HG03432 (cell line): ENCODE data around the gene MRPS34.
"Not testable (repeated sequence)": the region's sequence is repeated elsewhere in the genome, so short reads cannot be mapped to it uniquely, and the experiment has no call there.

Experiments
- ATAC-seq: cut with Tn5 transposase; IDR thresholded peaks from one replicate; pipeline ENCODE4 v1.9.1; 2021; ENCODE audit warnings: mild to moderate bottlenecking, moderate library complexity; ENCODE audit not compliant: unreplicated experiment

MRPS34 gene

DNA sequence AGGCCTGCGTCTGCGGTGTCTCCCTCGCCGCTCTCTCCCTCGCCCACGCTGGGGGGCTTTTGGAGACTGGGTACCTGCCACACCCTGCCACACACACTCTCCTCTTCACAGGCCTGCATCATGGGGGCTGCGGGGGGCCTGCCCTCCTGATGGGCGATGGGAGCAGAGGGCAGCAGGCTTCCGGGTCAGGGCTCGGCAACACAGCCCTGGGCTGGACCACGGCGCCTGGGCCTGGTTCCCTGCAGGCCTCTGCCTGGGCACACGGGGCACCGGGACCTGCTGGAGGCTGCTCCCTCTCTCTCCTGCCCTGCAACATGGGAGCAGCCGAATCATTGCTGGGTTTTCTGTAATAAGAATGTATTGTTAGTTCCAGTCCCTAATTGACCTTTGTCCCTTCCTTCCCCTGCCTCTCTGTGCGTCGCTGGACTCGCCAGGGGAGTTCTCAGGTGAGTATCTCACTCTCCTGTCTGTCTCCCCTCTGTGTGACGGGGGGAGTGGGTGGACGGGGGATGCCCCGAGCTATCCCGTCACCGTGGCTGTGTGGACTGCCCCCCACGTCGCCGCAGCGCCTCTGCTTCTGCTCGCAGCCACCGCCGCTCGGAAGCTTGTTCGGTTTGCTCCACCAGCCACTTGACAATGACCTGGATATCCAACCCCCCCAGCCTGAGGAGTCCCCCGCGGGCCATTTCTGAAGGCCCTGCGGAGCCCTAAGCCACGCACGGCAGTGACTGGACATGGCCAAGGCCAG is 15.0 kb downstream of the MRPS34 start:
- no peak for ATAC-seq

DNA sequence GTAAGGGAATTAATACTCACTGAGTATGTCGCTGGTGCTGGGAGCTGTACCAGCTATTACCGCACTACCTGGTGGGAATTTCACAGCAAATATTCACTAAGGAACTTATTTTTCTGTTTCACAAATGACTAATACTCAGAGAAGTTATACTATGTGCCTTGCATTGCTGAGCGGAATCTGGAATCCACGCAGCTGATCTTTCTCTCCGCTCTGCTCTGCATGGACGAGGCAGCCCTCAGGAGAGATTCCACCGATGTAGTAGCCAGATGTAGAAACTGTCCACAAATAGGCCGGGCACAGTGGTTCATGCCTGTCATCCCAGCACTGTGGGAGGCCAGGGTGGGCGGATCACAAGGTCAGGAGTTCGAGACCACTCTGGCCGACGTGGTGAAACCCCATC is 18.7 kb downstream of the MRPS34 start:
- ATAC-seq, result no peak

DNA sequence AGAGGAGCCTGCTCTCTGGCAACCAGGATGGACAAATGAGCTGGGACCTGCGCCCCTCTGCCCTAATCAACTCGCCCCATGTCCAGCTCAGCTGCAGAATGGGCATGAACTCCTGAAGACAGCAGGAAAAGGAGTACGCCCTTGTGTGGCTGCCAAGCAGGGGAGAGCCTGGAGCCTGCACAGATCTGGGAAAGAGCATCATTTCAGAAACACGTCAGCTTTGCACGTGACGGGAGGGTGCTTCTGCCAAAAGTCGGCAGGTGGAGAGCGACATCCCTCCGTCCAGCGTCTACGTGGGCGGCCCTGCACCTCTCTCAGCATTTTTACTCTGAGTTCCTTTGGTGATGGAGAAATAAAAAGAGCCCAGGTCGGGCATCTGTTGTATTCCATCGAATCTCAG is 20.1 kb downstream of the MRPS34 start:
- ATAC-seq, result no peak

DNA sequence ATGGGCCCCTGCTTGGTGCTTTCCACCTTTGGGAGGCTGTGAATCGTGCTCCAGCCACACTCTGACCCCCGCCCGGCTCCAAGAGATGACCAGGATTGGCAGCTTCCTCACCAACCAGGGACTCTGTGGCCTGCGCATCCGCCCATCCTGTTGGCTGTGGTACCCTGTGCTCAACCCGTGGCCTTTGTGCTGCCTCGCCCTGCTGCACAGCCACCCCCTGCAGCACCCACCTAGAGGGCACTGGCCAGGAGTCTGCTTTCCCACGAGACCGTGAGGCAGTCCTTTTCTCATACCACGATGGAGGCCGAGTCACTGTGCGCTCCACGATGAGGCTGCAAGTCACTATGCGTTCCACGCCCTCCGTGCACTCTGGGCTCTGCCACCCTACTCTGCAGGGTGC is 21.0 kb downstream of the MRPS34 start:
- ATAC-seq, result no peak

DNA sequence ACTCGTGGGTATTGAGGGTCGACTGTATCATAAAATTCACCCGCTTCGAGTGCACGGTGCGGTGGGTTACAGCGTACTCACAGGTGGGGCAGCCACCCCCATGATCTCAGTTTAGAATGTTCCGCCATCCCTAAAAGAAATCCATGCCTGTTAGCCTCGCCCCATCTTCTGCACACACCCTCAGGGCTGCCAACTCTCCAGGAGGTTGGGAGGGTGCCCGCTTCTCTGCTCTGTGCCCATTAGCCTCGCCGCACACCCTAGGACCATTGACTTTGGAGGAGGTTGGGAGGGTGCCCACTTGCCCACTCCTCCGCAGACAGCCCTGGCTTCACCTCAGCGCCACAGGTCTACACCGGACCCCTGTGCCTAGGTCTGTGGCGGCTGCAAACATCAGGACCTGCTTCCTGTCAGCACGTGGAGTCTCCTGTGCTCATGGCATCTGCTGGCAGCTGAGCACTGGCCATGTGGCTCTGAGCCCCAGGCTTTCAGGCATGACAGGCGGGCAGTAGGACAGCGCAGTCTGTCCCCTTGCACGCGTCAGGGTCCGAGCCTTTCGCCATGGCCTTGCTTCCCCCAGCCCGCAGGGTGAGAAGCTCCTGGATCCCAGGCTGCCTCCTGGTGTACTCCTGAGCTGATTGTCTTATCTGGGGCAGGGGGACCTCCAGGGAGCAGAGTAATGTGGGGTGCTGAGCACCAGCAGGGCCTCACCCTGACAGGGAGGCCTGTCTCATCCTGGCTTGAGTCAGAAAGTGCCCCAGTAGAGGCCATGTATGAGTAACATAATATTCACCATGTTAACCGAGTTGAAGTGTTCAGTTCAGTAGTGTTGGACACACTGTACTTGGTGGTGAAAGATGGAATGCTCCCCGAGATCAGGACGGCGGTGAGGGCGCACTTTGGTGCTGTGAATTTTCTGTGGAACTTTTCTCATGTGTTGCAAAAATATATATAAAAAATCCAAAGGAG is 23.5 kb downstream of the MRPS34 start:
- no peak for ATAC-seq

DNA sequence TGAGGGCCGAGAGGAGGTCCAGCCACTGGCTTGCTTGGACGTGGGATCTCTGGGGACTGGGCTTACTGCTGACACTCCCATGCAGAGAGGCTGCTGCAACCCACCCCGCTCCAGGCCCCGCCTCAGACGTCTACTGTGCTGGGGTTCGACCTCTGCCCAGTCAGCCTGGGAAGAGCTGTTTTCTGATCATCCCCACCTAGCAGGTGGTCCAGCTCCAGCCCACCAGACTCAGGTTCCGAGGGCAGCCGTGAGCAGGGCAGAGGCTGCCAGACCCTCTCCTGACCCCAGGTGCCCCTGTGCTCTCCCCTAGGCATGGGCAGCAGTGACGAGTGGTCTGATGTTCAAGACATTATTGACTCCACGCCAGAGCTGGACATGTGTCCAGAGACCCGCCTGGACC is 25.0 kb downstream of the MRPS34 start:
- no peak for ATAC-seq

DNA sequence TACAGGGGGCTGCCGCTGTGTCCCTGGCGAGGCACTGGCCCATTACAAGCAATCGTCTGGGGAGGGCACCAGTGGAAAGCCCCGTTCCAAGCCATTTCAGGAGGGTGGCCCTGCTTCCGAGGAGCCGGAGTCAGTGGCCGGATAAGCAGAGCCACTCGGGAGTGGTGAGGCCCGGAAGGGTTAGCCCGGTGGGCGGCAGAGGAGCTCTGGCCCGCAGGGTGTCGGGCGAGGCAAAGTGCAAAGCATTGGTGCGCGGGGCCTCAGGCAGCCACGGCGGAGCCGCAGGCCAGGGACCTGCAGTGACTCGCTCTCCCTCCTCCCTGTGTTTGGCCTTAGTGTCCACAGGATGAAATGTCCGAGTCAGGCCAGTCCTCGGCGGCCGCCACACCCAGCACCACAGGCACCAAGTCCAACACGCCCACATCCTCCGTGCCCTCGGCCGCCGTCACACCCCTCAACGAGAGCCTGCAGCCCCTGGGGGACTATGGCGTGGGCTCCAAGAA is 26.2 kb downstream of the MRPS34 start:
- no peak for ATAC-seq

DNA sequence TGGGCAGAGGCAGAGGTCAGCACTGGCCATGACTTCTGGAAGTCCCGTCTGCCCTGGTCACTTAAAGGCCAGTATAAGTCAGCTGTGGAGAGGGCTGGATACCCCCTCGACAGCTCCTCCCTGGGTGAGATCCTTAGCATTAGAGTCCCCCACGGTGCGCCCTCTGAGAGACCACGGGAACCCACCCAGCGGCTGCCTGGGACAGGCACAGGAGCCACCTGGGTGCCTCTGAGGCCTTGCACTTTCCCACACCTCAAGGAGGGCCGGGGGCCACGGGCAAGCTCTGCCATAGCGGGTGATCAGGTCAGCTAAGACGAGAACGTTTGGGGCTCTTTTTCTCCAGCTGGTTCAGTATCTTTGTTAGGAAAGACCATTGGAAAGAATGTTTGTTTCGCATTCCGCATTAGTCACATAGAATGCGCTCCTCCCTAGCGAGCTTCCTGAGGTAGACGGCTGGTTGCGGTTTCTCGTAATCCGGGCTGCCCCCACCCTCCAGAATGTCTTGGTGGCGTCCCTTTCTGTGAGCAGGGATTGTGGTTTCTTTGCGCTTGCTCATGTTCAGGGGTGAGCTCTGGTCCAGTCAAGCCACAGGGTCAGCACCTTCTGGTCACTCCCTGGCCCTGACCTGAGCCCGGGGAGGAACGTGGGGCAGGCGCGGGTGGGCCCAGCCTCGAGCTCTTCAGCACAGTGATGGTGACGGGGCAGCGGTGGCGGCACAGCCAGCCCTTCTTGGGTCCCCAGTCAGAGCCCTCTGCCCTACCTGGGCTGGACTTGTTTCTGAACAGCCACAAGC is 26.8 kb downstream of the MRPS34 start:
- ATAC-seq, result no peak

DNA sequence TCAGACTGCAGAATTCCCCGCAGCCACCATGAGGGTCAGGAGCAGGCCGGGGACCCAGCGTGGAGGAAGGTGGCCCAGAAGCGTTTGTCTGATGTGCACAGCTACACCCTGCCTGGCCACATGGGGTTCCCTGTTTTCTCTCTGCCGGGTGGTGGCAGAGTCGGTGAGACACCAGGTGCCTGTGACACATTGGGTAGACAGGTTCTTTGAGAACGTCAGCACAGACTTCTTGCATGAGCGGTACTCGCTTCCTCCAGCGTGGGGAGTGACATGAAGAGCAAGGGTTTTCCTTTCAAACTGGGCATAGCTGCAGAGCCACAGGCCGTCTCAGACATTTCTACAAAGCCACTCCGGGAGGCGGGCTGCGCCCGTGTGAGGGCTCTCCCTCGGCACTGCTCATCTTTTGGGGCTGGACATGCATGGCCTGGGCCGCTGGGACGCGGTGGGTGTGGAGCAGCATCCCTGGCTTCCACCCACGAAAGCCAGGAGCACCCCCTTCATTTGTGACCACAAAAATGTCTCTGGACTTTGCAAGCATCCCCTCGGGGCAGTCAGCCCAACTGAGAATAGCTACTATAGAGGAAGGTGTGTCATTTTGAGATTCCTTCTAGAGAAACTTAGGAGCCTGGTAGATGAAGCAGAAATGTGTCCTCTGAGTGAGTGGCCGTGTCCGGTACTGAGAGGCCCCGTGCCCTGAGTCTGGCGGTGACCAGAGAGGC is 27.6 kb downstream of the MRPS34 start:
- ATAC-seq, result no peak

DNA sequence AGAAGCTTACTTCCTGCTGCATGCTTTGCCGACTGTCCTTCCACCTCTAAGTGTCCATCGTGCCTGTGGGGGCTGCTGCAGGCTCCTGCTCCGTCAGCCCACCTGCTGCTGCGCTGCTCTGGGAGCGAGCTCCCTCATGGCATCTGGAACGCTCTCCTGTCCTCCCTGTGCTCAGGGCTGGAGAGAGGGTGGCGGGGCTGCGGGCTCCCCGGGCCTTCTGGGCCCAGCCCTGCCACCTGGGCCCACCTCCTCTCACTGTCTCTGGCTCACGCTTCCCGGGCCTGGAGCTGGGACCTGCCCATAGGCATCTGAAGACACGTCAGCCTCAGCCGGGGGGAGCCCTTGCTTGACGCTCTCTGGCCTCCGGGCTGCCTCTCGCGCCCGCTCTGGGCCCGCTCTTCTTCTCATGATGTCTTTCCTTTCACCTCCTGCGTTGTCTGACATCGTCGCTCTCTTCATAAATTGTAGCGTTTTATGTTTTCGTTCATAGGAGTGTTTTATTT is 28.5 kb downstream of the MRPS34 start:
- no peak for ATAC-seq

DNA sequence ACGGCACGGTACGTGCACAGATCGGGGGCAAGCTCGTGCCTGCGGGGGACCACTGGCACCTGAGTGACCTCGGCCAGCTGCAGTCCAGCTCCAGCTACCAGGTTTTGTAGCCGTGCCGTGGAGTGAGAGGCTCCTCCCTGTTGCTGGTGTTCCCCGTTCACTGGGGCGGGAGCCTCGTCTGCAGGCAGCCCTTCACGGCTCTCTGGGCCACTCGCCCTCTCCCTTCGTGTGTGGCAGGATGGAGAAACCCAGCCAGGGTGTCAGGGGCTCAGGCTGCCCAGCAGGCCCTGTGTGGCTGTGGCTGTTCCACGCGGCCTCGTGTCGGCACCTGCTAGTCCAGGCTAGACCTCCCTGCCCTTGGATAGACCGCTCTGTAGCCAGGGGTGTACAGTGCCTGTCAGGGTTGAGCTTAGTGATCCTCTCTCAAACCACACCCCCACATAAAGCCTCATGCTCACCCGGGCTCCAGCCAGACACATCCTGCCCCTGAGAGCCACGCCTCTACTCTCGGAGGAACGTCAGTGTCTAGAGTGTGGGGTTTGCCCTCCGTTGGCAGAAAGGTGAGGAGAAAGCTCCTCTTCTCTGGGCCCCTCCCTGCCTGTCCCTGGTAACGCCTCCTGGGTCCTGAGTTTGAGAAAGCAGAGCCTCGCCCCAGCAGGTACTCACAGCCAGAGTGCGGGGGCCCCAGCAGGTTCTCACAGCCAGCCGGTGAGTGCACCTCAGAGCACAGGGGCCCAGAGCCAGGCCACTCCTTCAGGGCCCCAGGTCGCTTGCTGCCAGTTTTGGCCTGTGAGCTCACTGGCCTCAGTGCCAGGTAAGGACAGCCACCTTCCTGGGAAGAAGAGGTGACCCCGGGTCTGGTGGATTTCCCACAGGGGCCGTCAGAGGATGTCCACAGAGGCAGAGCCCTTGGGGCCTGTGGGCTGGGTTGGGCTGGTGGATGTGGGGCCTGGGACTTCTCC is 29.3 kb downstream of the MRPS34 start:
- ATAC-seq, result no peak

DNA sequence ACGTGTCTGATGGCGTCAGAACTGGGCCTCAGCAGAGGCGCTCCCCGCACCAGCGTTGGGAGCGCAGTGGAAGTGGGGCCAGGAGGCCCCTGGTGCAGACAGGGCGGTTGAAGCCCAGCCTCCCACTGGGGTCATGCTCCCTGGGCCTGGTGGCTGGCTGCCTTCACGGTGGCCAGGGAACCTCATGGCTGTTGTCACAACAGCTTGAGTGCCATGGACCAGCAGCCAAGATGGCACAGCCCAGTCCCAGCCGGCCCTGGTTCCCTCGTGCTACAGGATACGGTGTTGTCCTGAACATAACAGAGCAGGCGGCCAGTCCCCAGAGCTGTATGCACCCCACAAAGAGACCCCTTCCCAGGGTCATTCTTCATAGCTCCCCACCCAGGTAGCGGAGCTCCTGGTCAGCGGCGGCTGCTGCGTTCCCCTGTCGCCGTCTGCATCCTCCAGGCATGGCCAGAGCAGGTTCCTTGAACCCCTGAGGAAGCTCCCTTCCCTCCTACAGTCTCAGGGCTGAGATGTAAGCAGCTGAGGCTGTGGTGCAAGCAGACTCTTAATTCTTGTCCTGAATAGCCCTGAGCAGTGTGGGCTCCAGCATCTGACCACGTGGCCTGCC is 31.3 kb downstream of the MRPS34 start:
- ATAC-seq, result no peak

DNA sequence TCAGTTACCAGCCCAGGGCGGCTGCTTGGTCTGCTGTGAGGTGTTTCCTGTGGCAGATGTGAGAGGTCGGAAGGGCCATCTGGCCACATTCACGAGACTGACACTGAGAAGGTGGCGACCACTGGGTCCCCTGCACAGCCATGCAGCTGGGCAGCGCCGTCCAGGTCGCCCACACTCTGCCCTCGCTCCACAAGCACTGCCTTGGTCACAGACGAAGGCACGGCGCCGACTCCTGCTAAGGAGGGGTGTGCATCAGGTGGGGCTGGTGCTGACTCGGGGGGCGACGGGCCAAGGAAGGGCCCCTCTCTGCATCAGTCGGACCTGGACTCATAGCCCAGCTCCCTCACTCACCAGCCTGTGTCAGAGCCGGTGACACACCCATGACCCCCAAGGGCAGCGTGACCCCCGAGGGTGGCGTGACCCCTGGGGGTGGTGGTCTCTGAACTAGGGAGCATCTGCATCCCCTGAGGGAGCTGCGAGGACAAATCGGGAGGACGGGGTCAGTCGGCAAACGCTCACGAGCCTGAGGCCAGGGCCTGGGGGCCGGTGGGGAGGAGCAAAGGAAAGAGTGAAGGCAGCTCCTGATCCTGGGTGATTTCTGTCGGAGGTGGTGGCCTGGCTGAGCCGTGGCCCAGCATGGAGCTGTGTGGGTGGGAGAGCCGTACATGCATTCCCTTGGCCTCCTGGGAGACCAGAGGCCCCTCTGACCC is 32.0 kb downstream of the MRPS34 start:
- ATAC-seq, result no peak

DNA sequence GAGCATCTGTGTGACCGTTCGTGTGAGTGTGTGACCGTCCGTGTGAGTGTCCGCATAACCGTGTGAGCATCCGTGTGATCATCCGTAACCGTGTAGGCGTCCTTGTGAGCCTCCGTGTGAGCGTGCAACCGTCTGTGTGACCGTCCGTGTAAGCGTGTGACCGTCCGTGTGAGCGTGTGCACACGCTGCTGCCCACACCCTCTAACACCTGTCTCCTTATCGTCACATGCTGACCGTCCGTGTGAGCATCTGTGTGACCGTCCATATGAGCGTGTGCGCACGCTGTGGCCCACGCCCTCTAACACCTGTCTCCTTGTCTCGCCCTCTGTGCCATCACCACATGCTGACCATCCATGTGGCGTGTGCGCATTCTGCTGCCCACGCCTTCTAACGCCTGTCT is 32.7 kb downstream of the MRPS34 start:
- ATAC-seq, result no peak

DNA sequence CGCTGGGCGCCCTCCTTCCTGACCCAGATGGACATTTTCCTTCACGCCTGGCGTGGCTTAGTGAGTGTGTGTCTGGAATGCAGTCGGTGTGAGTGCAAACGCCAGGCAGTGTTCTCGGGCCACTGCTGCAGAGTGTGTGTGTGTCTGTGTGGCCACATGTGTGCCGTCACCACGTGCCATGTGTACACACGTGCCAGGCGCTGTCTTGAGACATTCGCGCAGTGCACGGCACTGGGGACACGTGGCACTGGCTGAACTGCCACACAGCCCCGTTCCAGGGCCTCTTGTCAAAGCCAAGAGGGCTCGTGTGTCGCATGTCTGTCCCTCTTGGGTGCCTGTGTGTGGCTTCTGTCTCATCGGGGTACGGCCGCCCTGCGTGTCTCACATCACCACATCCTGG is 38.1 kb downstream of the MRPS34 start:
- no peak for ATAC-seq

DNA sequence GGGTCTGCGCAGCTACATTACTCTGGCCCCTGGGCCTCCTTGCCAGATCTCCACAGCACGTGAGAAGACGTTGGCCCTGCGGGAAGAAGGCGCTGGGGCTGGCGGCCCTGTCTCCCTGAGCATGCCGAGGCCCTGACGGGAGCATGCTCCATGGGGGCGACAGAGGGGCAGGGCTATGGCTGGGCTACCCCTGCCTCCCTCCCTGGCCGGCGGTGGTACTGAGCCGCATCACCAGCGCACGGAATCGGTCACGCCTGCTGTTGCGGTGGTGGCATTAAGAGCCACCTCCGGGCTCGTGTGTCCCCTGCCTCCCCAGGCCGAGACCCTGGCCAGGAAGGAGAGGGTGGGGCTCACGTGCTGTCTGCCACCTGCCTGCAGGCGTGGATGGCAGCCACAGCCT is 38.8 kb downstream of the MRPS34 start:
- ATAC-seq, result no peak

DNA sequence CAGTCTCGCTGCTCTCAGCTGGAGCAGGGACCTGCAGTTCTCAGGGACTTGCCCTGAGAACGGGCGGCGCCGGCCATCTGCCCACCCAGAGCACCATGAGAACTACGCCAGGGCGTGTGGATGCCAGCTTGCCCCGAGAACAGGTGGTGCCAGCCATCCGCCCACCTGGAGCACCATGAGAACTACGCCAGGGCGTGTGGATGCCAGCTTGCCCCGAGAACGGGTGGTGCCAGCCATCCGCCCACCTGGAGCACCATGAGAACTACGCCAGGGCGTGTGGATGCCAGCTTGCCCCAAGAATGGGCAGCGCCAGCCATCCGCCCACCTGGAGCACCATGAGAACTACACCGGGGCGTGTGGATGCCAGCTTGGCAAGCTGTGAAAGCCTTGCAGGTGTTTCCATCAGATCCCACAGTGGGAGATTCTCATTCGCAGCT is 40.4 kb downstream of the MRPS34 start:
- not testable (repeated sequence) for ATAC-seq

DNA sequence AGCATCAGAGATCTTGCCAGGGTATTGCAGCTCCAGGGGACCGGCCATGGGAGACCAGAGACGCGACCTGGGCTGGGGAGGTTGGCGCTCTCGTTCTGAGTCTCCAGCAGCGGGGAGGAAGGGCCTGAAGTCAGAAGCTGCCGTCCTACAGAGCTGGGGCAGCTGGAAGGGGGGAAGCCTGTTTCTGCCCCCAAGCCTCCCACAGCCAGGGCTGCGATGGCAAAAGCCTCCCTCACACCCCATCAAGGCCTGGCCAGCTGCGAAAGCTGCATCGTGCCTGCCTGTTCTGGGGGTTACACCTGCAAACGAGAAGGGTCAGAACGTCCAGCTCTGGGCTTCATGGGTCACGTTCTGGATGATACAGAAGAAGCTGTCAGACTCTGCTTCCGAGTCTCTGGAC is 40.9 kb downstream of the MRPS34 start:
- ATAC-seq, result no peak
